ENCODE results near the gene AJAP1.

Gene AJAP1

GRCh38 chr1:4684136-4684535, 29.7 kb downstream of the AJAP1 start:
- Histone ChIP-seq H3K4me3 (ENCODE audit: low read depth, low read length) (no peak overlapping the region), H3K9me3 (ENCODE audit: control insufficient read depth, insufficient read depth, low read depth, low read length) (no peaks in the 10 kb centered on the region), H3K36me3 (ENCODE audit: control insufficient read depth in 2 of 2, insufficient read depth in 1 of 2, low read length in 2 of 2) (no peaks in the 10 kb centered on the region), H3K27ac (ENCODE audit: extremely low read depth, low read depth, low read length) (no peak overlapping the region), H3K4me1 (ENCODE audit: control insufficient read depth, insufficient read depth, low read length) (no peaks in the 10 kb centered on the region)
- POLR2A ChIA-PET: no interaction called here
- CTCF ChIA-PET: no interaction called here
- TF ChIP-seq ZNF777 (tag by site-specific recombination; IDR thresholded peaks at IDR 0.05; ENCODE audit: borderline replicate concordance) (no peak), ZNF530 (tag by site-specific recombination; IDR thresholded peaks at IDR 0.05; ENCODE audit: low read depth) (no peak), ZNF335 (tag by site-specific recombination; conservative IDR thresholded peaks at IDR 0.05) (no peak), ZNF350 (tag by site-specific recombination; IDR thresholded peaks at IDR 0.05) (no peak), MYNN (tag by site-specific recombination; IDR thresholded peaks at IDR 0.05; ENCODE audit: borderline replicate concordance) (no peak), PRDM1 (tag by site-specific recombination; IDR thresholded peaks at IDR 0.05) (no peak), ZNF366 (tag by site-specific recombination; conservative IDR thresholded peaks at IDR 0.05) (no peak), ZNF398 (tag by site-specific recombination; IDR thresholded peaks at IDR 0.05) (no peak)

- Histone ChIP-seq H3K36me3 (ENCODE audit: control insufficient read depth in 2 of 2, insufficient read depth in 1 of 2, low read length in 2 of 2) (no peaks in the 10 kb centered on the region), H3K9me3 (ENCODE audit: control insufficient read depth, insufficient read depth, low read depth, low read length) (no peaks in the 10 kb centered on the region), H3K27ac (ENCODE audit: extremely low read depth, low read depth, low read length) (no peak overlapping the region), H3K4me1 (ENCODE audit: control insufficient read depth, insufficient read depth, low read length) (no peaks in the 10 kb centered on the region), H3K4me3 (ENCODE audit: low read depth, low read length) (no peak overlapping the region)
- POLR2A ChIA-PET: no interaction called here
- CTCF ChIA-PET: no interaction called here
- no peak for TF ChIP-seq ZNF510 (tag by site-specific recombination; IDR thresholded peaks at IDR 0.05; ENCODE audit: insufficient replicate concordance)
- TF ChIP-seq ZNF623 (tag by site-specific recombination; IDR thresholded peaks at IDR 0.05): no peak
- no peak for TF ChIP-seq ZNF654 (tag by site-specific recombination; IDR thresholded peaks at IDR 0.05; ENCODE audit: low read depth)
- no peak for TF ChIP-seq ZNF544 (tag by site-specific recombination; IDR thresholded peaks at IDR 0.05)
- TF ChIP-seq KLF7 (tag by site-specific recombination; IDR thresholded peaks at IDR 0.05; ENCODE audit: borderline replicate concordance): no peak
- TF ChIP-seq ZNF704 (tag by site-specific recombination; IDR thresholded peaks at IDR 0.05): no peak
- no peak for TF ChIP-seq ZIC2 (tag by site-specific recombination; IDR thresholded peaks at IDR 0.05)
- no peak for TF ChIP-seq ZBTB20 (tag by site-specific recombination; IDR thresholded peaks at IDR 0.05)
- TF ChIP-seq ZNF155 (tag by site-specific recombination; IDR thresholded peaks at IDR 0.05): no peak
- TF ChIP-seq ZNF600 (tag by site-specific recombination; IDR thresholded peaks at IDR 0.05): no peak
- no peak for TF ChIP-seq ZNF624 (tag by site-specific recombination; IDR thresholded peaks at IDR 0.05)
- TF ChIP-seq ZNF621 (tag by site-specific recombination; IDR thresholded peaks at IDR 0.05): no peak
- no peak for TF ChIP-seq ZNF488 (tag by site-specific recombination; IDR thresholded peaks at IDR 0.05)
- TF ChIP-seq ZBTB49 (tag by site-specific recombination; IDR thresholded peaks at IDR 0.05; ENCODE audit: low read depth): no peak
- TF ChIP-seq REPIN1 (tag by site-specific recombination; IDR thresholded peaks at IDR 0.05; ENCODE audit: low read depth): no peak
Measured at GRCh38 chr1:4684864-4685522, 30.6 kb downstream of the AJAP1 start.
